GM12878 (cell line): ENCODE data around the gene HINT3. TPM values are rescaled to one million over a fixed set of nuclear protein-coding genes. Genes with fewer than 3 reads are reported as not detected.
A peak's percentile ranks its signal among the peaks of the same experiment; 100 is the strongest.

Experiments used
- ATAC-seq: fragments of 200-7000 bp; cut with Tn5 transposase; 3 replicates; pipeline ENCODE4 v1.9.1; 2020; ENCODE audit warnings: mild to moderate bottlenecking, moderate library complexity
- BruUV-seq: library from RNA; stranded (reverse); fragments of 400-500 nt; replicated peaks from 2 replicates; lab custom pipeline; 2021; lab: Mats Ljungman, UMichigan
- CTCF ChIA-PET: fragments of 300-600 bp; sonication (Branson Sonifier 250); formaldehyde crosslinking; extraction: SDS; loops from one replicate; lab custom pipeline; 2021; ENCODE audit warnings: inconsistent platforms; lab: Yijun Ruan, JAX
- POLR2A ChIA-PET: fragments of 350-600 bp; formaldehyde crosslinking; extraction: SDS; loops from one replicate; lab custom pipeline; 2021; ENCODE audit warnings: inconsistent platforms; lab: Charles Lee
- RAD21 ChIA-PET: fragments of 300-600 bp; sonication (Branson Sonifier 250); formaldehyde crosslinking; loops from one replicate; lab custom pipeline; 2023; ENCODE audit warnings: antibody characterized with exemption; ENCODE audit not compliant: unreplicated experiment; lab: Charles Lee
- SMC1A ChIA-PET: fragments of 300-600 bp; sonication (Branson Sonifier 250); formaldehyde crosslinking; loops from one replicate; lab custom pipeline; 2023; ENCODE audit not compliant: unreplicated experiment, uncharacterized antibody; lab: Charles Lee
- DNase-seq: peaks from one replicate; pipeline ENCODE4 v3.0.0-alpha.2; 2011; ENCODE audit warnings: low read depth, low spot score
- FAIRE-seq: peaks from 3 replicates; lab custom pipeline; 2011; peaks lifted over from hg19 to GRCh38; lab: Jason Lieb, UNC
- H2AFZ ChIP-seq: 2 replicates; pipeline ENCODE4 v1.6.0; 2011; ENCODE audit warnings: low read depth, low read length, control low read depth; ENCODE audit not compliant: control insufficient read depth
- H3K27ac ChIP-seq: 2 replicates; pipeline ENCODE4 v1.5.1; 2011; ENCODE audit warnings: control low read depth; ENCODE audit not compliant: control insufficient read depth, insufficient read depth
- H3K27me3 ChIP-seq, 2 experiments: replicated peaks in 1 of 2; 2 replicates each; pipeline versions ENCODE4 v1.6.0 to v1.6.1; 2011; ENCODE audit warnings: low read length in 1 of 2; ENCODE audit not compliant: control insufficient read depth in 2 of 2, insufficient read depth in 2 of 2
- H3K36me3 ChIP-seq, 2 experiments: 2 replicates each; pipeline ENCODE4 v1.5.1; 2011; ENCODE audit warnings: low read length in 1 of 2; ENCODE audit not compliant: control insufficient read depth in 2 of 2, insufficient read depth in 2 of 2
- H3K4me1 ChIP-seq: 2 replicates; pipeline ENCODE4 v1.6.1; 2011; ENCODE audit warnings: mild to moderate bottlenecking, low read length, moderate library complexity, mixed read lengths; ENCODE audit not compliant: control insufficient read depth, insufficient read depth
- H3K4me2 ChIP-seq: 2 replicates; pipeline ENCODE4 v1.6.0; 2011; ENCODE audit warnings: control low read depth; ENCODE audit not compliant: control insufficient read depth, insufficient read depth
- H3K4me3 ChIP-seq: fragments of 200-600 bp; sonication (generic); 2 replicates; pipeline ENCODE4 v1.5.1; 2016
- H3K79me2 ChIP-seq: 2 replicates; pipeline ENCODE4 v1.6.0; 2011; ENCODE audit warnings: low read length; ENCODE audit not compliant: control insufficient read depth, insufficient read depth
- H3K9ac ChIP-seq: 2 replicates; pipeline ENCODE4 v1.8.0; 2011; ENCODE audit warnings: low read length, control low read depth, mixed read lengths; ENCODE audit not compliant: control insufficient read depth, insufficient read depth
- H3K9me3 ChIP-seq: replicated peaks from 3 replicates; pipeline ENCODE4 v1.5.1; 2011; ENCODE audit warnings: mild to moderate bottlenecking, low read length; ENCODE audit not compliant: control insufficient read depth, insufficient read depth
- H4K20me1 ChIP-seq: 2 replicates; pipeline ENCODE4 v1.6.0; 2011; ENCODE audit not compliant: control insufficient read depth, insufficient read depth
- MTA3 ChIP-seq: IDR thresholded peaks from 2 replicates; pipeline ENCODE4 v1.6.1; 2012; ENCODE audit warnings: low read length, inconsistent platforms, borderline replicate concordance
- RAD21 ChIP-seq: IDR thresholded peaks from 2 replicates; pipeline ENCODE4 v1.6.1; 2011; ENCODE audit warnings: mild to moderate bottlenecking, low read depth, low read length, moderate library complexity; ENCODE audit not compliant: insufficient read depth
- WGBS: methylation state at CpG from one replicate; pipeline ENCODE4 v1.1.6; 2016; ENCODE audit warnings: low lambda C conversion rate; ENCODE audit not compliant: insufficient replicate concordance, insufficient coverage; ENCODE audit errors: missing lambda C conversion rate; 5-methylcytosine and 5-hydroxymethylcytosine counted together
- in situ Hi-C: fragments of 300-500 bp; cut with MboI; formaldehyde crosslinking; loops from 9 replicates; pipeline ENCODE4 v1.14.3; 2018; ENCODE audit warnings: mixed read lengths
- intact Hi-C: fragments of 100-400 bp; cut with micrococcal nuclease; formaldehyde crosslinking; loops from one replicate; pipeline ENCODE4 v1.14.2; 2022; ENCODE audit not compliant: unreplicated experiment
- polyA plus RNA-seq, 11 experiments: library from polyadenylated mRNA; depleted of rRNA in 4 of 11; unstranded in 6 of 11; stranded (reverse) in 5 of 11; fragments of >200 nt; fragmentation: Nextera tagmentation in 4 of 11; fragmentation: Illumina TruSeq in 1 of 11; extraction: Ambion mirVana in 4 of 11; extraction: Trizol in 1 of 11; gene quantifications; 1 replicate in 1 of 11; 2 replicates in 10 of 11; pipeline versions ENCODE4 v1.2.1 to v1.2.3, GENCODE V29; 2011 to 2016; ENCODE audit warnings: inconsistent platforms in 2 of 11, missing spikeins in 2 of 11, low read depth in 1 of 11
- total RNA-seq, 4 experiments: library from RNA; depleted of rRNA in 3 of 4; stranded (reverse); fragments of >200 nt in 3 of 4; fragmentation: Illumina TruSeq in 1 of 4; extraction: Trizol in 1 of 4; gene quantifications; 2 replicates each; pipeline versions ENCODE4 v1.2.1 to v1.2.3, GENCODE V29; 2013 to 2021
- TF ChIP-seq, protein P1 (sequence below), 3 experiments: IDR thresholded peaks in 2 of 3; conservative IDR thresholded peaks in 1 of 3; 2 replicates each; pipeline ENCODE4 v1.5.1; 2011; ENCODE audit warnings: low read depth in 3 of 3, low read length in 3 of 3, mild to moderate bottlenecking in 3 of 3, control low read depth in 2 of 3, moderate library complexity in 2 of 3, inconsistent platforms in 1 of 3, mixed read lengths in 1 of 3; ENCODE audit not compliant: control insufficient read depth in 2 of 3, insufficient read depth in 1 of 3; ENCODE audit errors: extremely low read depth in 1 of 3

Gene HINT3
- total and polyA plus RNA-seq, 10 of the 15 experiments (the other 5 are each of a cell fraction or from before 2014, with no cell fraction given): 0.72 to 9.1 (median 5.4) TPM

DNA sequence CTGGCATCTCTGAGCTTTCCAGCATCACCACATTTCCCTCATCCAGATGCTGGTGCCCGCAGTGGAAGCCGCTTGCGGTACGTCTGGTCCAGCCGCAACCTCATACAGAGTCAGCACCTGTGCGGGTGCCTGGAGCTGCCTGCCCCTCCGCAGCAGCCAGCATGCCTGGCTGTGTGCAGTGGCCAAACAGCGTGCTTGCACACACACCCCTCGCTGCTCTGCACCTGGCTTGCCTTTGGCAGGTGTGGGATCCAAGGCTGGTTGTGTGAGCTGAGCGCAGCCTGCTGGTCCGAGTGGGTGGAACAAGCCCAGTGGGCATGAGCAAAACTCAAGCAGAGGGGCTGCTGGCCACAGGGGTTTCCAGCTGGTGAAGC, 3.1 kb upstream of the HINT3 start:
- Histone ChIP-seq H3K4me2 (no peak overlapping the region), H3K4me1 (peaks cover 7% of the 10 kb centered on the region), H3K36me3 (no peaks in the 10 kb centered on the region), H3K4me3 (no peak overlapping the region), H3K9me3 (no peaks in the 10 kb centered on the region), H3K27ac (no peak overlapping the region), H2AFZ (no peak overlapping the region), H3K27me3 (no peaks in the 10 kb centered on the region), H3K79me2 (peaks cover 17% of the 10 kb centered on the region), H4K20me1 (no peaks in the 10 kb centered on the region), H3K9ac (no peak overlapping the region)
- no peak for ATAC-seq
- CTCF ChIA-PET: interaction anchor here (0.8 to 15.3 kb wide), 27 partner anchors 8 to 649 kb away, joined by 3 to 505 read pairs (median 8); partner anchors contain the start of gene NCOA7
- 67% methylated on average over 11 of the region's 11 CpGs for WGBS
- intact Hi-C loops: loop anchor here (2.0 kb wide), 1 partner anchor 95 kb away; no protein-coding TSS in a partner anchor
- in situ Hi-C loops: no loop called here
- no peak for FAIRE-seq
- SMC1A ChIA-PET: interaction anchor here (0.6 to 9.8 kb wide), 19 partner anchors 9 to 640 kb away, joined by 3 to 179 read pairs (median 6); partner anchors contain the start of gene NCOA7
- RAD21 ChIA-PET: interaction anchor here (0.8 to 3.4 kb wide), 15 partner anchors 10 to 643 kb away, joined by 3 to 48 read pairs (median 7); partner anchors contain the start of gene NCOA7
- no TSS peak for BruUV-seq
- no peak for DNase-seq
- no peak for TF ChIP-seq MTA3
- TF ChIP-seq, protein P1, sequence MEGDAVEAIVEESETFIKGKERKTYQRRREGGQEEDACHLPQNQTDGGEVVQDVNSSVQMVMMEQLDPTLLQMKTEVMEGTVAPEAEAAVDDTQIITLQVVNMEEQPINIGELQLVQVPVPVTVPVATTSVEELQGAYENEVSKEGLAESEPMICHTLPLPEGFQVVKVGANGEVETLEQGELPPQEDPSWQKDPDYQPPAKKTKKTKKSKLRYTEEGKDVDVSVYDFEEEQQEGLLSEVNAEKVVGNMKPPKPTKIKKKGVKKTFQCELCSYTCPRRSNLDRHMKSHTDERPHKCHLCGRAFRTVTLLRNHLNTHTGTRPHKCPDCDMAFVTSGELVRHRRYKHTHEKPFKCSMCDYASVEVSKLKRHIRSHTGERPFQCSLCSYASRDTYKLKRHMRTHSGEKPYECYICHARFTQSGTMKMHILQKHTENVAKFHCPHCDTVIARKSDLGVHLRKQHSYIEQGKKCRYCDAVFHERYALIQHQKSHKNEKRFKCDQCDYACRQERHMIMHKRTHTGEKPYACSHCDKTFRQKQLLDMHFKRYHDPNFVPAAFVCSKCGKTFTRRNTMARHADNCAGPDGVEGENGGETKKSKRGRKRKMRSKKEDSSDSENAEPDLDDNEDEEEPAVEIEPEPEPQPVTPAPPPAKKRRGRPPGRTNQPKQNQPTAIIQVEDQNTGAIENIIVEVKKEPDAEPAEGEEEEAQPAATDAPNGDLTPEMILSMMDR (IDR thresholded peaks at IDR 0.05 in 2 of 3, conservative IDR thresholded peaks at IDR 0.05 in 1 of 3; ENCODE audit: control insufficient read depth in 2 of 3, extremely low read depth in 1 of 3, insufficient read depth in 1 of 3, low read depth in 3 of 3, low read length in 3 of 3): peak; percentile 7 to 24 (median 18); a peak in 2 of 6 replicates
- peak; percentile 47 for TF ChIP-seq RAD21
- POLR2A ChIA-PET: interaction anchor here (0.8 to 1.1 kb wide), 2 partner anchors 159 to 172 kb away, joined by 3 read pairs; no protein-coding TSS in a partner anchor
